Osteoblast (primary cell): ENCODE data around the gene GSTM1. TPM values are rescaled to one million over a fixed set of nuclear protein-coding genes. Genes with fewer than 3 reads are reported as not detected.

Experiments
- DNase-seq: peaks from one replicate; pipeline ENCODE4 v3.0.0; 2011; ENCODE audit warnings: low spot score, mixed read lengths; ENCODE audit not compliant: insufficient read length; ENCODE audit errors: missing footprints
- H2AFZ ChIP-seq: 2 replicates; pipeline ENCODE4 v1.6.0; 2011; ENCODE audit warnings: mild to moderate bottlenecking, low read length
- H3K27ac ChIP-seq: 2 replicates; pipeline ENCODE4 v1.5.1; 2011; ENCODE audit warnings: mild to moderate bottlenecking, low read depth, low read length, moderate library complexity
- H3K27me3 ChIP-seq: 2 replicates; pipeline ENCODE4 v1.6.0; 2012; ENCODE audit warnings: mild to moderate bottlenecking, control low read depth, inconsistent platforms, low read length, moderate library complexity; ENCODE audit not compliant: insufficient read depth
- H3K36me3 ChIP-seq: 2 replicates; pipeline ENCODE4 v1.5.1; 2011; ENCODE audit warnings: mild to moderate bottlenecking, low read length, control low read depth, moderate library complexity; ENCODE audit not compliant: insufficient read depth
- H3K4me1 ChIP-seq: 2 replicates; pipeline ENCODE4 v1.5.1; 2011; ENCODE audit warnings: mild to moderate bottlenecking, low read length, control low read depth, moderate library complexity; ENCODE audit not compliant: insufficient read depth
- H3K4me2 ChIP-seq: 2 replicates; pipeline ENCODE4 v1.6.0; 2011; ENCODE audit warnings: mild to moderate bottlenecking, low read length; ENCODE audit not compliant: insufficient read depth
- H3K4me3 ChIP-seq: fragments of 200-600 bp; sonication (generic); 3 replicates; pipeline ENCODE4 v1.5.1; 2012; ENCODE audit warnings: mild to moderate bottlenecking, low read length, inconsistent platforms; ENCODE audit not compliant: insufficient read depth
- H3K79me2 ChIP-seq: 2 replicates; pipeline ENCODE4 v1.6.0; 2012; ENCODE audit warnings: mild to moderate bottlenecking, low read length, control low read depth, inconsistent platforms; ENCODE audit not compliant: insufficient read depth
- H3K9me3 ChIP-seq: 2 replicates; pipeline ENCODE4 v1.5.1; 2011; ENCODE audit warnings: low read depth, low read length, control low read depth
- H4K20me1 ChIP-seq: 2 replicates; pipeline ENCODE4 v1.6.0; 2012; ENCODE audit warnings: mild to moderate bottlenecking, low read length, control low read depth; ENCODE audit not compliant: insufficient read depth
- total RNA-seq: library from RNA; depleted of rRNA; stranded (reverse); fragments of >200 nt; gene quantifications from 2 replicates; pipeline ENCODE4 v1.2.3, GENCODE V29; 2012
- TF ChIP-seq, protein P1 (sequence below): IDR thresholded peaks from 2 replicates; pipeline ENCODE4 v1.5.1; 2011; ENCODE audit warnings: mild to moderate bottlenecking, low read depth, low read length, moderate library complexity; ENCODE audit errors: extremely low read depth

The GSTM1 gene
- total RNA-seq, 1 donor, result not detected

DNA sequence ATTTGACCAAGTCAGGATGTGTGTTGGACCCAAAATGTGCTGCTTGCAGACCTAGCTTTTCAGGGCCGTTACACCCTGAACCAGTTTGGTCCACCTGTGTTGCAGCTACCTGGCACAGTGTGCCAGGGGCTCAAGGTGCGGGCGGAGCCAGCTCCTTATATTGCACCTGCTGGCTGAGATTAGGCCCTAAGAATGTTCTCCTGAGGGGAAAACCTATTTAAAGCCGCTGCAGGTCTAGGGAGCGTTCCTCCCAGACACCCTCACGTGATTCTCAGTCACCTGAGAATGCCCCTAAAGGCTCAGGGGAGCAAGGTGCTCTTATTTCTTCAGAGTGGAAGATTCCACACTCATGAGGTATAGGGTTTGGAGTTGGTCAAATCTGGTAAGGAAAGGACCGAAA lies 41.3 kb downstream of the GSTM1 start:
- Histone ChIP-seq H3K4me3 (no peak overlapping the region), H3K9me3 (peaks cover 2% of the 10 kb centered on the region), H3K4me2 (no peak overlapping the region), H3K4me1 (no peaks in the 10 kb centered on the region), H4K20me1 (no peaks in the 10 kb centered on the region), H3K27me3 (no peaks in the 10 kb centered on the region), H2AFZ (no peak overlapping the region), H3K79me2 (no peaks in the 10 kb centered on the region), H3K36me3 (no peaks in the 10 kb centered on the region), H3K27ac (no peak overlapping the region)
- TF ChIP-seq, protein P1, sequence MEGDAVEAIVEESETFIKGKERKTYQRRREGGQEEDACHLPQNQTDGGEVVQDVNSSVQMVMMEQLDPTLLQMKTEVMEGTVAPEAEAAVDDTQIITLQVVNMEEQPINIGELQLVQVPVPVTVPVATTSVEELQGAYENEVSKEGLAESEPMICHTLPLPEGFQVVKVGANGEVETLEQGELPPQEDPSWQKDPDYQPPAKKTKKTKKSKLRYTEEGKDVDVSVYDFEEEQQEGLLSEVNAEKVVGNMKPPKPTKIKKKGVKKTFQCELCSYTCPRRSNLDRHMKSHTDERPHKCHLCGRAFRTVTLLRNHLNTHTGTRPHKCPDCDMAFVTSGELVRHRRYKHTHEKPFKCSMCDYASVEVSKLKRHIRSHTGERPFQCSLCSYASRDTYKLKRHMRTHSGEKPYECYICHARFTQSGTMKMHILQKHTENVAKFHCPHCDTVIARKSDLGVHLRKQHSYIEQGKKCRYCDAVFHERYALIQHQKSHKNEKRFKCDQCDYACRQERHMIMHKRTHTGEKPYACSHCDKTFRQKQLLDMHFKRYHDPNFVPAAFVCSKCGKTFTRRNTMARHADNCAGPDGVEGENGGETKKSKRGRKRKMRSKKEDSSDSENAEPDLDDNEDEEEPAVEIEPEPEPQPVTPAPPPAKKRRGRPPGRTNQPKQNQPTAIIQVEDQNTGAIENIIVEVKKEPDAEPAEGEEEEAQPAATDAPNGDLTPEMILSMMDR, result no peak
- DNase-seq, result no peak

DNA sequence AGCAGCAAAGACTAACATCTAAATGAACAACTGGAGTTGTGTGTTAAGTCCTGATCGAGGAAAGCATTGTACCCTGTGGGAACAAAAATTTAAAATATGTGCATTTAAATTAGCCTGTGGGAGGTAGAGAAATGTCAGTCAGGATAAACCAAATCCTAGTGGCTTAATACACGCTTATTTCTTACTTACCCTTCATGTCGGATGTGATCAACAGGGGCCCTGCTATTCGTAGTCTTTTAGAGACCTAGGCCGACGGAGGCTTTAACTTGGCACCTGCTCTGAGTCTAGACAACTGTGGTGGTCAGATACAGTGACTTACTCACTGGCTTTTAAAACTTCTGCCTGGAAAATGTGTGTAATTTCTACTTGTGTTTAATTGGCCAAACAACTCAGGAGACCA lies 43.0 kb downstream of the GSTM1 start:
- TF ChIP-seq, protein P1, result no peak
- Histone ChIP-seq H3K27me3 (no peaks in the 10 kb centered on the region), H3K9me3 (peaks cover 2% of the 10 kb centered on the region), H2AFZ (no peak overlapping the region), H3K36me3 (peaks cover 6% of the 10 kb centered on the region), H3K4me2 (no peak overlapping the region), H3K27ac (no peak overlapping the region), H3K79me2 (no peaks in the 10 kb centered on the region), H4K20me1 (no peaks in the 10 kb centered on the region), H3K4me1 (no peaks in the 10 kb centered on the region), H3K4me3 (no peak overlapping the region)
- no peak for DNase-seq

DNA sequence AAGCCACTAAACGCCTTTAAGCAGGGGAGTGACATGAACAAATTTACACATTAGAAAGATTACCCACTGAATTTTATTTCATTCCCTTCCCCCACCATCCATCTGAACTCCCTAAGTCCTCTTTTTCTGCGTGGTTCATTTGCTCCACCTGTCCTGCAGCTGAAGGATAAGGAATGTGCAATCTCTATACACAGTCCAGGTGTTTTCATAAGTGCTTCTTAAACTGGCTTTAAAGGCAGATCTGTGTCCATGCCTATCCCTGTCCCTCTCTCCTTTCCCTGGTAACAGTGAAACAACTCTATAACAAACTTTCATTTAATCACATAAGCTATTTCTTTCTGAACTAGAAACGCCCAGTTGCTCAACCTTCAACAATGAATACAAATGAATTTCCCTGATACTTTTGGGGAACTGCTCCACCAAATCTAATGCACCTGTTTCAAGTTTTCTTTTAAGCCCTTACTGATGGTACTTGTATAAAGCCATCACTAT lies 44.8 kb downstream of the GSTM1 start:
- no peak overlapping the region for H3K4me3 ChIP-seq
- no peaks in the 10 kb centered on the region for H3K79me2 ChIP-seq
- H3K9me3 ChIP-seq, result no peaks in the 10 kb centered on the region
- TF ChIP-seq, protein P1, result no peak
- H3K36me3 ChIP-seq, result peaks cover 17% of the 10 kb centered on the region
- H4K20me1 ChIP-seq, result no peaks in the 10 kb centered on the region
- H3K27me3 ChIP-seq, result no peaks in the 10 kb centered on the region
- no peak overlapping the region for H3K27ac ChIP-seq
- H3K4me2 ChIP-seq, result no peak overlapping the region
- no peak overlapping the region for H2AFZ ChIP-seq
- no peak for DNase-seq
- no peaks in the 10 kb centered on the region for H3K4me1 ChIP-seq

DNA sequence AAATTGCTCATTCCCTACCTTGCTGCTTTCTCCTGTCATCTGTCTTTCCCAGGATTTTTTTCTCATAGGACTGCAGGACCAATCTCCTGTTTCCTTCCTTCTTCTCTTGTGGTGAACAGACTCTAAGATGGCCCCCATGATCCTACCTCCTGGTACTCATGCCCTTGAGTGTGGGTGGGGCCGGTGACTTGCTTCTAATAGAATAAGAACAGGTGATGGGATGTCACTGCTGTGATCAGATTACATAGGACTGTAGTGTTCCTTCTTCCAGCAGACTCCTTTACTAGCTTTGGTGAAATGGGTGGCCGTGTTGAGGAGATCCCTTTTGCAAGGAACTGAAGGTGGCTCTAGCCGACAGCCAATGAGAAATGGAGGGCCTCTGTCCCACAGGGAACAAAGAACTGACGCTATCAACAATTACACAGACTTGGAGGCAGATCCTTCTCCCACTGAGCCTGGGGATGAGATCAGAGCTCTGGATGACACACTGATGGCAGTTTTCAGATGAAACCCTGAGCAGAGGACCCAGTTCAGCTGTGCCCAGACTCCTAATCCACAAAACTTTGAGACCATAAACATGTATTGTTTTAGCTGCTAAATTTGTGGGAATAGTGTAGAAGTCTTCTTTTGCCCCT lies 45.7 kb downstream of the GSTM1 start:
- no peak for DNase-seq

More for the DNA sequence above, 45.7 kb downstream of the GSTM1 start:
- Histone ChIP-seq H3K4me2 (no peak overlapping the region), H4K20me1 (no peaks in the 10 kb centered on the region), H3K4me3 (no peak overlapping the region), H3K27me3 (no peaks in the 10 kb centered on the region), H3K4me1 (no peaks in the 10 kb centered on the region), H3K36me3 (peaks cover 26% of the 10 kb centered on the region), H3K9me3 (no peaks in the 10 kb centered on the region), H3K79me2 (no peaks in the 10 kb centered on the region), H2AFZ (no peak overlapping the region), H3K27ac (no peak overlapping the region)
- TF ChIP-seq, protein P1, result no peak
